Heart right ventricle (tissue), 16 donors: Measurements from ENCODE around the gene ATP1A2. TPM values are rescaled to one million over a fixed set of nuclear protein-coding genes. Genes with fewer than 3 reads are reported as not detected.

Experiments
- ATAC-seq, 8 donors: fragments of 200-7000 bp; cut with Tn5 transposase; one replicate each; pipeline ENCODE4 v1.9.1; 2020; ENCODE audit warnings: mild to moderate bottlenecking in 8 of 8, moderate library complexity in 8 of 8, moderate number of reproducible peaks in 1 of 8
- DNase-seq, 2 donors: peaks; one replicate each; pipeline ENCODE4 v3.0.0-alpha.2; 2020
- H3K27ac ChIP-seq, 10 donors: fragments of 200-600 bp; sonication (generic) in 2 of 10; one replicate each; pipeline versions ENCODE4 v1.5.0 to v1.8.0; 2020 to 2022; ENCODE audit warnings: mild to moderate bottlenecking in 3 of 10
- H3K27me3 ChIP-seq, 7 donors: fragments of 200-600 bp; one replicate each; pipeline ENCODE4 v1.8.0; 2021 to 2022; ENCODE audit warnings: mild to moderate bottlenecking in 2 of 7
- H3K36me3 ChIP-seq, 9 donors: fragments of 200-600 bp; sonication (generic) in 1 of 9; one replicate each; pipeline versions ENCODE4 v1.5.0 to v1.8.0; 2020 to 2022; ENCODE audit warnings: mild to moderate bottlenecking in 2 of 9
- H3K4me1 ChIP-seq, 9 donors: fragments of 200-600 bp; sonication (generic) in 1 of 9; one replicate each; pipeline versions ENCODE4 v1.5.0 to v1.8.0; 2020 to 2022; ENCODE audit warnings: mild to moderate bottlenecking in 4 of 9
- H3K4me3 ChIP-seq, 10 donors: fragments of 200-600 bp; sonication (generic) in 2 of 10; one replicate each; pipeline versions ENCODE4 v1.5.0 to v1.8.0; 2020 to 2022; ENCODE audit warnings: mild to moderate bottlenecking in 7 of 10, moderate library complexity in 2 of 10
- H3K9me3 ChIP-seq, 11 donors: fragments of 200-600 bp in 10 of 11; sonication (generic) in 2 of 11; one replicate each; pipeline versions ENCODE4 v1.5.0 to v1.8.0; 2013 to 2022; ENCODE audit warnings: mild to moderate bottlenecking in 2 of 11, control low read depth in 1 of 11, moderate library complexity in 1 of 11
- WGBS, 2 donors: extraction: QIAGEN DNeasy Blood & Tissue Kit; methylation state at CpG; one replicate each; pipeline ENCODE4 v1.1.7; 2013; ENCODE audit warnings: inconsistent platforms in 1 of 2; 5-methylcytosine and 5-hydroxymethylcytosine counted together
- intact Hi-C, 10 donors: fragments of 100-400 bp; cut with DNase I; formaldehyde crosslinking; loops; one replicate each; pipeline versions ENCODE4 v1.11.1 to v1.14.2; 2022
- polyA plus RNA-seq, 2 donors: library from polyadenylated mRNA; stranded (reverse); fragments of 200-250 nt; gene quantifications; one replicate each; pipeline ENCODE4 v1.2.3, GENCODE V29; 2013
- total RNA-seq, 10 donors: library from RNA; stranded (reverse); fragmentation: NEBNext Ultra II Directional in 3 of 10; extraction: Animal tissue kit (Norgen Biotek cat#: 25700) in 3 of 10; gene quantifications; one replicate each; pipeline versions ENCODE4 v1.2.1 to v1.2.4, GENCODE V29; 2021 to 2023
- TF ChIP-seq, protein P1 (sequence below), 9 donors: fragments of 200-600 bp; sonication (generic) in 2 of 9; IDR thresholded peaks; one replicate each; pipeline versions ENCODE4 v1.5.0 to v1.8.0; 2021 to 2022; ENCODE audit warnings: antibody characterized with exemption in 9 of 9, mild to moderate bottlenecking in 5 of 9, moderate library complexity in 1 of 9
- donor health status: Arrhythmogenic right ventricular cardiomyopathy.
- donor health status: ischemic (EF 13 %, LVEDD 7.1; RV severe dilation, severe dysfunction).
- donor health status: healthy with polysubstance abuse.
- donor health status: DM: no; HTN: yes; CAD: no.
- donor health status: DM: no; HTN: no; CAD: no.
- donor health status: ischemic (EF 25% LVEDD 6.9; RV normal size, moderate dysfunction).
- donor health status: ischemic (EF 25% LVEDD 5.7; RV mildly dilated, moderate dysfunction).
- donor health status: healthy.
- donor health status: DM: yes; HTN: yes; CAD: no.
- donor health status: Ischemic cardiomyopathy.
- donor health status: ischemic (EF 35%, LVEDD 5.7; RV mildly dilated, moderate dysfunction).
- donor health status: nonischemic (EF 11% LVEDD 7.7; RV severe dilation, severe dysfunction).
- donor health status: DM: yes; HTN: yes; CAD: no.
- donor health status: PGD.
- donor health status: ischemic (EF 29% LVEDD 5.4; RV normal size, mild dysfunction).
- donor health status: nonischemic (EF 23%, LVEDD 6.1; RV moderate dilation, normal function).

Gene ATP1A2
- total and polyA plus RNA-seq, 12 donors, result 14.2 to 342 (median 190) TPM

DNA sequence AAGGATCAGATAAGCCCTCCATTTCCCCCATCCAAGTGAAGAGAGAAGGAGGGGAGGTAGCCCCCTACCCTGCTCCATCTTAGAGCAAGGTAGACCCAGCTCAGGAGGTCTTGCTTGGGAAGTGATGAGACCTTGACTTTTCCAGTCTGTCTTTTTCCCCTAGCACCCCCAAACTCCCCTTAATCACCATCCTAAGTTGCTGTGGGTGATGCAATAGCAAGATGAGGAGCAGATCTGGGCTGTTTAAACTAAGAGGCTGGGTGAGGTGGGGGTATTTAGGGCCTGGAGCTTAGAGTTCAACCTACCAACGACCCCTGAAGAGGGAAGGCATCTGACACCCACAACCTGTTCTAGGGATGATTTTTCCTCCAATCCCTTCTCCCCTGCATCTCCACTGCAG lies 1.7 kb downstream of the ATP1A2 start:
- Histone ChIP-seq H3K36me3 (peaks cover 0 to 24% (median 0%) of the 10 kb centered on the region in 9 donors), H3K4me1 (peaks cover 7 to 67% (median 42%) of the 10 kb centered on the region in 9 donors), H3K27ac (peak overlapping the region in 9 of 10 donors; percentile 65 to 91 (median 84)), H3K9me3 (no peaks in the 10 kb centered on the region), H3K27me3 (no peaks in the 10 kb centered on the region), H3K4me3 (peak overlapping the region; percentile 25 to 68 (median 54))
- TF ChIP-seq, protein P1, sequence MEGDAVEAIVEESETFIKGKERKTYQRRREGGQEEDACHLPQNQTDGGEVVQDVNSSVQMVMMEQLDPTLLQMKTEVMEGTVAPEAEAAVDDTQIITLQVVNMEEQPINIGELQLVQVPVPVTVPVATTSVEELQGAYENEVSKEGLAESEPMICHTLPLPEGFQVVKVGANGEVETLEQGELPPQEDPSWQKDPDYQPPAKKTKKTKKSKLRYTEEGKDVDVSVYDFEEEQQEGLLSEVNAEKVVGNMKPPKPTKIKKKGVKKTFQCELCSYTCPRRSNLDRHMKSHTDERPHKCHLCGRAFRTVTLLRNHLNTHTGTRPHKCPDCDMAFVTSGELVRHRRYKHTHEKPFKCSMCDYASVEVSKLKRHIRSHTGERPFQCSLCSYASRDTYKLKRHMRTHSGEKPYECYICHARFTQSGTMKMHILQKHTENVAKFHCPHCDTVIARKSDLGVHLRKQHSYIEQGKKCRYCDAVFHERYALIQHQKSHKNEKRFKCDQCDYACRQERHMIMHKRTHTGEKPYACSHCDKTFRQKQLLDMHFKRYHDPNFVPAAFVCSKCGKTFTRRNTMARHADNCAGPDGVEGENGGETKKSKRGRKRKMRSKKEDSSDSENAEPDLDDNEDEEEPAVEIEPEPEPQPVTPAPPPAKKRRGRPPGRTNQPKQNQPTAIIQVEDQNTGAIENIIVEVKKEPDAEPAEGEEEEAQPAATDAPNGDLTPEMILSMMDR (IDR thresholded peaks at IDR 0.05), result no peak
- 24 to 29% methylated on average over 1 of the region's 1 CpG for WGBS, 2 donors
- intact Hi-C loops, result loop anchor here in 1 of 10 donors (5.0 kb wide), 1 partner anchor 75 kb away; the partner anchor contains the start of gene CASQ1
- no peak for DNase-seq
- ATAC-seq, result no peak

DNA sequence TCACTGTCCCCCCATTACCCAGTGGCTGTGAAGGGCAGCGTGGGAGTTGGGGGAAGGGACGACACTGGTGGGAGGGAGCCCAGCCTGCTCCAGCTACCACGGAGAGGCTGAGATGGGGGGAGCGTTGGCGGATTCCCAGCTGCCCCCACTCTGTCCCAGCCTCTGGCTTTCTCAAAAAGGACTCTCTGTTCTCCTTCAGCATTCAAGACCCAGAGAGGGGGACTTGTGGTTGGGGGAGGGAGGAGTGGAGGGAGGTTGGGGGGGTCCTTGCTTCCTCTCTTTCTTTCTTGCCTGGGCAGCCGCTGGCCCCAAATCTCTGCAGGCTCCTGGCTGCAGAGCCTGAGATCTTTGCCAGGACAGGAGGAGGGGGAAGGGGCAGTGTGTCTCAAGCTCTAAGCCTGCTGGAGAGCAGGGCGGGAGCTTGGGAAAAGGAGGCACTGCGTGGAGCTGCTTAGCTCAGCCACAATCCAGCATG lies 2.2 kb downstream of the ATP1A2 start:
- Histone ChIP-seq H3K36me3 (peaks cover 0 to 28% (median 0%) of the 10 kb centered on the region in 9 donors), H3K4me3 (peak overlapping the region; percentile 25 to 68 (median 54)), H3K9me3 (no peaks in the 10 kb centered on the region), H3K4me1 (peaks cover 7 to 68% (median 42%) of the 10 kb centered on the region in 9 donors), H3K27ac (peak overlapping the region in 8 of 10 donors; percentile 72 to 91 (median 84)), H3K27me3 (no peaks in the 10 kb centered on the region)
- WGBS, 2 donors, result 22 to 32% methylated on average over 8 of the region's 8 CpGs
- peak in 7 of 8 donors; percentile 35 to 75 (median 61) for ATAC-seq
- TF ChIP-seq, protein P1 (IDR thresholded peaks at IDR 0.05), result no peak
- DNase-seq, result peak; percentile 48 to 54
- intact Hi-C loops, result loop anchor here in 1 of 10 donors (5.0 kb wide), 1 partner anchor 75 kb away; the partner anchor contains the start of gene CASQ1

DNA sequence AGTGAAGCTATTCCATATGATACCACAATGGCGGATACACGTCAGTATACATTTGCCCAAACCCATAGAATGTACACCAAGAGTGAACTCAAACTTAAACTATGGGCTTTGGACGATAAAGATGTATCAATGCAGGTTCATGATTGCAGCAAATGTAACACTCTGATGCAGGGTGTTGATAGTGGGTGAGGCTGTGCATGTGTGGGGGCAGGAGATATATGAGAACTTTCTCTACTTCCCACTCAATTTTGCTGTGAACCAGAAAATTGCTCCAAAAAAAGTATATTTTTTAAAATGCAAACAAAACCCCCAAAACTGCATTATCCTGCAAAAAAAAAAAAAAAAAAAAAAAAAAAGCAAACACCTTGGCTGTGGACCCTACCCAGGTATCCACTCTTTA lies 3.4 kb downstream of the ATP1A2 start:
- DNase-seq, result no peak
- no peaks in the 10 kb centered on the region for H3K27me3 ChIP-seq
- TF ChIP-seq, protein P1 (IDR thresholded peaks at IDR 0.05), result no peak
- H3K4me1 ChIP-seq, result peaks cover 0 to 70% (median 44%) of the 10 kb centered on the region in 9 donors
- intact Hi-C loops, result loop anchor here in 1 of 10 donors (5.0 kb wide), 1 partner anchor 73 kb away; the partner anchor contains the start of gene CASQ1
- H3K9me3 ChIP-seq, result no peaks in the 10 kb centered on the region
- H3K4me3 ChIP-seq, result peak overlapping the region in 5 of 10 donors; percentile 56 to 68 (median 63)
- peak overlapping the region in 1 of 10 donors; percentile 84 for H3K27ac ChIP-seq
- whole genome bisulfite sequencing, 2 donors, result 91% methylated on average over 3 of the region's 3 CpGs
- no peak for ATAC-seq
- H3K36me3 ChIP-seq, result peaks cover 0 to 39% (median 0%) of the 10 kb centered on the region in 9 donors

DNA sequence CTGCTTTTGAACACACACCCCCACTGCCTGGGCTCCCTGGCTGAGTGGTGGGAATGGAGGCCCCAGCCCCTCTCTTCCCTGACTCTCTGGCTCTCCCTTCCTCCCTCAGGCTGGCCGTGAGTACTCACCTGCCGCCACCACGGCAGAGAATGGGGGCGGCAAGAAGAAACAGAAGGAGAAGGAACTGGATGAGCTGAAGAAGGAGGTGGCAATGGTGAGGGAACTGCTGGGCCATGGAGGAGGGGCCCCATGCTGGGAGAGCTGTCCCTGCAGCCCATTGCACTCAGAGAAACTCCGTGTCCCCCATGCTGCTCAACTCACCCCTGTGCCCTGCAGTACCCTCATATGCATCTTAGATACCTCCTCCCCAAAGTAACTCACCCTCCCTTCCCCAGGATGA lies 5.2 kb downstream of the ATP1A2 start:
- H3K36me3 ChIP-seq, result peaks cover 0 to 58% (median 0%) of the 10 kb centered on the region in 9 donors
- peaks cover 0 to 73% (median 46%) of the 10 kb centered on the region in 9 donors for H3K4me1 ChIP-seq

More for the DNA sequence above, 5.2 kb downstream of the ATP1A2 start:
- no peak for ATAC-seq
- H3K4me3 ChIP-seq, result no peak overlapping the region
- 76 to 87% methylated on average over 5 of the region's 5 CpGs for WGBS, 2 donors
- DNase-seq, result no peak
- TF ChIP-seq, protein P1 (IDR thresholded peaks at IDR 0.05), result no peak
- H3K9me3 ChIP-seq, result no peaks in the 10 kb centered on the region
- no peaks in the 10 kb centered on the region for H3K27me3 ChIP-seq
- intact Hi-C loops, result no loop called here
- H3K27ac ChIP-seq, result peak overlapping the region in 2 of 10 donors; percentile 34 to 84
